GM19468 (cell line): Measurements from ENCODE around the gene UNK.

Source experiments
- ATAC-seq: cut with Tn5 transposase; IDR thresholded peaks from one replicate; pipeline ENCODE4 v1.9.1; 2021; ENCODE audit warnings: mild to moderate bottlenecking, moderate library complexity, moderate number of reproducible peaks; ENCODE audit not compliant: unreplicated experiment; ENCODE audit errors: extremely low read depth

Gene UNK

GRCh38 chr17:75819116-75819515 lies 34.5 kb downstream of the UNK start:
- no peak for ATAC-seq

- ATAC-seq = no peak
Observed at GRCh38 chr17:75819678-75820077, 35.1 kb downstream of the UNK start.

- ATAC-seq = no peak
Observed at GRCh38 chr17:75820094-75821080, 35.8 kb downstream of the UNK start.

GRCh38 chr17:75821552-75821951 lies 36.9 kb downstream of the UNK start:
- no peak for ATAC-seq

GRCh38 chr17:75822119-75822799 lies 37.7 kb downstream of the UNK start:
- ATAC-seq = no peak

GRCh38 chr17:75822800-75823166 lies 38.2 kb downstream of the UNK start:
- ATAC-seq = no peak

- no peak for ATAC-seq
Observed at GRCh38 chr17:75823257-75824041, 38.8 kb downstream of the UNK start.

- no peak for ATAC-seq
Observed at GRCh38 chr17:75824050-75824552, 39.5 kb downstream of the UNK start.

- ATAC-seq = no peak
Observed at GRCh38 chr17:75824666-75825065, 40.1 kb downstream of the UNK start.

- ATAC-seq = no peak
Observed at GRCh38 chr17:75825149-75825552, 40.5 kb downstream of the UNK start.

- no peak for ATAC-seq
Observed at GRCh38 chr17:75825748-75826370, 41.3 kb downstream of the UNK start.

- ATAC-seq = no peak
Observed at GRCh38 chr17:75826561-75827307, 42.1 kb downstream of the UNK start.

- ATAC-seq = no peak
Observed at GRCh38 chr17:75827308-75828075, 42.9 kb downstream of the UNK start.

GRCh38 chr17:75828076-75828400 lies 43.4 kb downstream of the UNK start:
- ATAC-seq = no peak

- no peak for ATAC-seq
Observed at GRCh38 chr17:75828741-75829140, 44.1 kb downstream of the UNK start.

GRCh38 chr17:75829747-75830146 lies 45.1 kb downstream of the UNK start:
- no peak for ATAC-seq

- no peak for ATAC-seq
Observed at GRCh38 chr17:75830164-75831031, 45.8 kb downstream of the UNK start.

- ATAC-seq = no peak
Observed at GRCh38 chr17:75831032-75831571, 46.5 kb downstream of the UNK start.
